ENCODE measurements around the gene PPA1.

GRCh38 chr10:70201105-70201504 is 32.1 kb downstream of the PPA1 start:
- TF ChIP-seq CTCF (IDR thresholded peaks at IDR 0.05; ENCODE audit: borderline replicate concordance, extremely low read depth, low read length, poor library complexity, severe bottlenecking) (no peak), EZH2 (IDR thresholded peaks at IDR 0.05; ENCODE audit: borderline replicate concordance, low read depth, low read length, severe bottlenecking) (no peak)
